Measurements from ENCODE around the gene SCT. TPM values are rescaled to one million over a fixed set of nuclear protein-coding genes. Genes with fewer than 3 reads are reported as not detected.

SCT gene
- total and polyA plus RNA-seq, 2 donors (not counting 3 experiments of a cell fraction or from before 2014, with no cell fraction given) = not detected

DNA sequence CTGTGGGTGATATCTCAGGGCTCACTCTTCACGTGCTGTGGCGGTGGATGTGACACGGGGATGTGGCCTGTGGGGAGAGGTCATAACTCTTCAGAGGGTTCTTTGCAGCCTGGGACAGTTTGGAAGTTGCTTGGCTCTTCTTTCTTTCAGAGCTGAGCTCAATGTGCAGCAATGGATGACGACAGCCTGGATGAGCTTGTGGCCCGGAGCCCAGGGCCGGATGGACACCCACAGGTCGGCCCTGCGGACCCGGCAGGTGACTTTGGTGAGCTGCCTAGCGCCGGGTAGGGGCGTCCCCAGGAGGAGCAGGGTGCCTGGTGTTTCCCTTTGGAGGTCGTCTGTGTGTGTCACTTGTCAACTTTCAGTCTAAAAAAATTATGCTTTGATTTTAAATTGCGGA lies 45.6 kb downstream of the SCT start:
- BruUV-seq (replicated peaks) = no TSS peak
- Histone ChIP-seq H3K36me3 (ENCODE audit: control insufficient read depth in 2 of 2, extremely low read depth in 1 of 2, insufficient read depth in 2 of 2, low read length in 2 of 2) (peaks cover 0 to 14% of the 10 kb centered on the region in 2 experiments), H3K9ac (replicated peaks; ENCODE audit: extremely low read depth, insufficient read depth, low read length) (no peak overlapping the region), H3K27me3 (ENCODE audit: control insufficient read depth in 2 of 2, insufficient read depth in 2 of 2, low read length in 2 of 2) (no peaks in the 10 kb centered on the region), H3K4me1 (ENCODE audit: control insufficient read depth, extremely low read depth, insufficient read depth, low read length) (peaks cover 14% of the 10 kb centered on the region), H3K4me2 (ENCODE audit: insufficient read depth, low read length) (no peak overlapping the region), H3K9me1 (replicated peaks; ENCODE audit: control insufficient read depth, extremely low read depth, insufficient read depth, low read length) (no peaks in the 10 kb centered on the region), H4K20me1 (replicated peaks; ENCODE audit: control insufficient read depth, extremely low read depth, insufficient read depth, low read length) (no peaks in the 10 kb centered on the region), H3K79me2 (ENCODE audit: control insufficient read depth, insufficient read depth, low read length) (peaks cover 58% of the 10 kb centered on the region), H3K4me3 (replicated peaks in 1 of 3; ENCODE audit: insufficient read depth in 1 of 3, low read depth in 1 of 3, low read length in 3 of 3) (no peak overlapping the region), H2AFZ (ENCODE audit: low read depth, low read length) (no peak overlapping the region), H3K9me3 (replicated peaks; ENCODE audit: control insufficient read depth, insufficient read depth, low read length) (no peaks in the 10 kb centered on the region), H3K27ac (ENCODE audit: insufficient read depth, low read depth, low read length) (no peak overlapping the region)
- dilution Hi-C loops (cut with MboI; ENCODE audit: extremely low pct_ligation_motif_present, low sequenced_read_pairs) (no loop called here), intact Hi-C loops (cut with micrococcal nuclease) (no loop called here)
- no peak for DNase-seq (ENCODE audit: low read depth, low spot score)
- ChIA-PET CTCF (no interaction called here), POLR2A (no interaction called here)
- FAIRE-seq = no peak
- TF ChIP-seq MYC (IDR thresholded peaks at IDR 0.05; ENCODE audit: low read depth, low read length) (no peak), GATA2 (IDR thresholded peaks at IDR 0.05; ENCODE audit: insufficient read depth, insufficient read length, low read depth, low read length) (no peak), JUN (IDR thresholded peaks at IDR 0.05; ENCODE audit: borderline replicate concordance, insufficient read depth, insufficient read length, low read depth) (no peak), EZH2 (IDR thresholded peaks at IDR 0.05; ENCODE audit: borderline replicate concordance, low read depth, low read length, severe bottlenecking) (no peak), POLR2AphosphoS5 (IDR thresholded peaks at IDR 0.05; ENCODE audit: insufficient read depth, low read depth, low read length) (no peak), FOS (IDR thresholded peaks at IDR 0.05; ENCODE audit: borderline replicate concordance, insufficient read depth, low read length) (no peak), POLR2A (IDR thresholded peaks at IDR 0.05; ENCODE audit: low read depth, low read length) (no peak)
- TF ChIP-seq, protein P1, sequence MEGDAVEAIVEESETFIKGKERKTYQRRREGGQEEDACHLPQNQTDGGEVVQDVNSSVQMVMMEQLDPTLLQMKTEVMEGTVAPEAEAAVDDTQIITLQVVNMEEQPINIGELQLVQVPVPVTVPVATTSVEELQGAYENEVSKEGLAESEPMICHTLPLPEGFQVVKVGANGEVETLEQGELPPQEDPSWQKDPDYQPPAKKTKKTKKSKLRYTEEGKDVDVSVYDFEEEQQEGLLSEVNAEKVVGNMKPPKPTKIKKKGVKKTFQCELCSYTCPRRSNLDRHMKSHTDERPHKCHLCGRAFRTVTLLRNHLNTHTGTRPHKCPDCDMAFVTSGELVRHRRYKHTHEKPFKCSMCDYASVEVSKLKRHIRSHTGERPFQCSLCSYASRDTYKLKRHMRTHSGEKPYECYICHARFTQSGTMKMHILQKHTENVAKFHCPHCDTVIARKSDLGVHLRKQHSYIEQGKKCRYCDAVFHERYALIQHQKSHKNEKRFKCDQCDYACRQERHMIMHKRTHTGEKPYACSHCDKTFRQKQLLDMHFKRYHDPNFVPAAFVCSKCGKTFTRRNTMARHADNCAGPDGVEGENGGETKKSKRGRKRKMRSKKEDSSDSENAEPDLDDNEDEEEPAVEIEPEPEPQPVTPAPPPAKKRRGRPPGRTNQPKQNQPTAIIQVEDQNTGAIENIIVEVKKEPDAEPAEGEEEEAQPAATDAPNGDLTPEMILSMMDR (IDR thresholded peaks at IDR 0.05; ENCODE audit: extremely low read depth in 1 of 2, insufficient read depth in 1 of 2, low read depth in 1 of 2, low read length in 2 of 2) = no peak
- TF ChIP-seq, protein P2, sequence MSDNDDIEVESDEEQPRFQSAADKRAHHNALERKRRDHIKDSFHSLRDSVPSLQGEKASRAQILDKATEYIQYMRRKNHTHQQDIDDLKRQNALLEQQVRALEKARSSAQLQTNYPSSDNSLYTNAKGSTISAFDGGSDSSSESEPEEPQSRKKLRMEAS (IDR thresholded peaks at IDR 0.05; ENCODE audit: insufficient read depth, insufficient read length) = no peak

Data from endothelial cell of umbilical vein (primary cell).